ENCODE results near the gene PROZ. TPM values are rescaled to one million over a fixed set of nuclear protein-coding genes. Genes with fewer than 3 reads are reported as not detected.

The PROZ gene
- total and polyA plus RNA-seq, 2 of the 13 experiments (the other 11 are each of a cell fraction or from before 2014, with no cell fraction given), result 5.6 to 22.5 TPM

Small RNA genes within 50 kb of the gene (small RNA-seq; reads per million reads assigned to genes)
- 0 reads per million in 3 experiments for gene AL137002.1 (ENCODE audit: insufficient read depth in 2 of 3, insufficient read length in 3 of 3, low read depth in 2 of 3, low replicate concordance in 1 of 3)

Other genes starting within 250 kb of the PROZ start
- 13.7 and 19.4 TPM in 2 replicates for gene MCF2L, start 189.4 kb upstream of the PROZ start, total RNA-seq (2016; rRNA removed; fragmentation: Illumina TruSeq; extraction: Trizol)
- gene MCF2L, start 189.4 kb upstream of the PROZ start, polyA plus RNA-seq (2011; rRNA removed), result 28.4 and 33.6 TPM in 2 replicates
- gene F7, start 52.9 kb upstream of the PROZ start, total RNA-seq (2016; rRNA removed; fragmentation: Illumina TruSeq; extraction: Trizol), result 7.2 and 12.6 TPM in 2 replicates
- 26.5 and 39.9 TPM in 2 replicates for gene F7, start 52.9 kb upstream of the PROZ start, polyA plus RNA-seq (2011; rRNA removed)
- 19.9 and 58.4 TPM in 2 replicates for gene F10, start 35.8 kb upstream of the PROZ start, total RNA-seq (2016; rRNA removed; fragmentation: Illumina TruSeq; extraction: Trizol)
- 237 and 317 TPM in 2 replicates for gene F10, start 35.8 kb upstream of the PROZ start, polyA plus RNA-seq (2011; rRNA removed)
- gene PCID2, start 50.0 kb downstream of the PROZ start, total RNA-seq (2016; rRNA removed; fragmentation: Illumina TruSeq; extraction: Trizol), result 65.0 and 76.4 TPM in 2 replicates
- 104 and 111 TPM in 2 replicates for gene PCID2, start 50.0 kb downstream of the PROZ start, polyA plus RNA-seq (2011; rRNA removed)
- 75.3 and 95.5 TPM in 2 replicates for gene CUL4A, start 51.0 kb downstream of the PROZ start, total RNA-seq (2016; rRNA removed; fragmentation: Illumina TruSeq; extraction: Trizol)
- gene CUL4A, start 51.0 kb downstream of the PROZ start, polyA plus RNA-seq (2011; rRNA removed), result 51.2 and 60.8 TPM in 2 replicates
- 33.2 and 112 TPM in 2 replicates for gene LAMP1, start 138.6 kb downstream of the PROZ start, total RNA-seq (2016; rRNA removed; fragmentation: Illumina TruSeq; extraction: Trizol)
- 103 TPM in 2 replicates for gene LAMP1, start 138.6 kb downstream of the PROZ start, polyA plus RNA-seq (2011; rRNA removed)
- gene GRTP1, start 205.5 kb downstream of the PROZ start, total RNA-seq (2016; rRNA removed; fragmentation: Illumina TruSeq; extraction: Trizol), result 30.3 and 30.8 TPM in 2 replicates
- 40.5 and 40.6 TPM in 2 replicates for gene GRTP1, start 205.5 kb downstream of the PROZ start, polyA plus RNA-seq (2011; rRNA removed)

Data from HepG2 (cell line).